IPS-NIHi7 (cell line): ENCODE measurements around the gene HAL.
"Not testable (repeated sequence)": the region's sequence is repeated elsewhere in the genome, so short reads cannot be mapped to it uniquely, and the experiment has no call there.

ENCODE experiments used
- DNase-seq: peaks from one replicate; pipeline ENCODE4 v3.0.0; 2012; ENCODE audit warnings: mixed read lengths; ENCODE audit errors: extremely low spot score

Gene HAL

GRCh38 chr12:95977764-95978305 is 18.3 kb downstream of the HAL start:
- DNase-seq = no peak

GRCh38 chr12:95976416-95976832 is 19.7 kb downstream of the HAL start:
- DNase-seq = no peak

GRCh38 chr12:95975491-95975890 is 20.7 kb downstream of the HAL start:
- DNase-seq = no peak

DNA sequence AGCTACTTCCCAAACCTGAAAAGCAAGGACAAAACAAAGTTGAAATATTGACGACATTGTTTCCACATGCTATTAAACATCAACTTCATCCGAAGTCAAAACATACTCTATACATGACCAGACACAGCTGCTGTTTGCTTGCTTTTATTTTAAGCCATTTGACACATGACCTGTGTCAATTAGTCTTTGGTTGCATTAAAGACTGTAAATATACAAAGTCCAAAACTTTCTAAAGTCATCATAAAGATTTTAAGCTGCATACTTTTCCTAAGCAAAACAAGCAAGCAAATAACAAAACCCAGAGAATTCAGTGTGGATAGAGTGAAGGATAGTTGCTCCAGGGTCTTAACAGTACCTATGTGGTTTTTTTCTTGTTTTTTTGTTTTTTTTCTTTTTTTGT is 21.8 kb downstream of the HAL start:
- DNase-seq = no peak

- DNase-seq = no peak
Measured at GRCh38 chr12:95972832-95973456, 23.2 kb downstream of the HAL start.

DNA sequence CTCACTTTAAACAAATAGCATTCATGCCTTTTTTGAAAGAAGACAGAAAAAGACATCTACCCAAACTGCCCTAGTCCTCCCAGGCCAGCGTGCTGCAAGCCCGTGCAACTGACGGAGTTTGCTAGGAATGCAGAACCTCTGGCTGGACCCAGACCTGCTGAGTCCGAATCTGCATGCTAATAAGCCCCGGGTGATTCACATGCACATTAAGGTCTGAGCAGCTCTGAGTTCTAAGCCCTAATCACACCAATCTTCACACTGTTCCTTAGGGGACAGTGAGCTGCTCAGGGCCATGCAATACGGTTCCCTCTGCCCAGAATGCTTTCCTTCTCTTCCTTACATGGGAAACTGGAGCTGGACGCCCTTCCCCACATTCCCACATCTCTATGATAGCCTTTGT is 25.2 kb downstream of the HAL start:
- peak; percentile 77 for DNase-seq

DNA sequence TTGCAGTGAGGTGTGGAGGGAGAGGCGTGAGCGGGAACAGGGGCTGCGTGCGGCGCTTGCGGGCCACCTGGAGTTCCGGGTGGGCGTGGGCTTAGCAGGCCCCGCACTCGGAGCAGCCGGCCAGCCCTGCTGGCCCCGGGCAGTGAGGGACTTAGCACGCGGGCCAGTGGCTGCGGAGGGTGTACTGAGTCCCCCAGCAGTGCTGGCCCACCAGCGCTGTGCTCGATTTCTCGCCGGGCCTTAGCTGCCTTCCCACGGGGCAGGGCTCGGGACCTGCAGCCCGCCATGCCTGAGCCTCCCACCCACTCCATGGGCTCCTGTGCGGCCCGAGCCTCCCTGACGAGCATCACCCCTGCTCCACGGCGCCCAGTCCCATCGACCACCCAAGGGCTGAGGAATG is 27.0 kb downstream of the HAL start:
- DNase-seq = not testable (repeated sequence)

DNA sequence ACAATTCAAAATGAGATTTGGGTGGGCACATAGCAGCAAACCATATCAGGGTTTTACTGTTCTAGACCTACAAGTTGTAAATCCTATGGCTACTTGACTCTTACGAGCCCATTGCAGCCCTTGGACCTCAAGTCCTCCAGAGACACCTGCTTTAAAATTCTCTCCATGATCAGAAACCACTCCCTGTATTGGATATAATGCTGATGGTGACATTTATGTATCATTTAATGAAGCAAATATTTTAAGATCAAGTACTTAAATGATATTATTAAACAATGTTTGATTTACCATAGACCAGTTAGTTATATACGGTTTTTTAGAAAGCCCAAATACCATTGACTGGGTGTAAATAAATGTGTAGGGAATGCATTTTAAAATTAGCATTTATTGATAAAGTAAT is 28.8 kb downstream of the HAL start:
- DNase-seq = no peak

GRCh38 chr12:95966287-95966870 is 29.8 kb downstream of the HAL start:
- no peak for DNase-seq

GRCh38 chr12:95963096-95963495 is 33.0 kb downstream of the HAL start:
- no peak for DNase-seq

- DNase-seq = no peak
Measured at GRCh38 chr12:95962222-95962621, 33.9 kb downstream of the HAL start.

DNA sequence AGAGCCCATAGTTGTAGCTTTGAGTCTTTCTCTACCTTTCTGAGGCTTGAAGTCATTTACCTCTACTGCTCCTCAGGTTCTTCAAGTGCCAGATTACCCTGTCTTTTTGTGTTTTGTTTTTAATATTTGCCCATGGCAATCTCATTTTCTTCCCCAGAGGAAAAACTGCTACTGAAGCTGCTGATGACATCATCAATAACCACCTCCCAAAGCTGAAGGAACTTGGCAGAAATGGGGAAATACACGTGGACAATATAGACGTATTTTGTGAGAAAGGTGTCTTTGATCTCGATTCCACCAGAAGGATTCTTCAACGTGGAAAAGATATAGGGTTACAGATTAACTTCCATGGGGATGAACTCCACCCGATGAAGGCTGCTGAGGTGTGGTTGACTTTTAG is 35.9 kb downstream of the HAL start:
- DNase-seq = no peak

DNA sequence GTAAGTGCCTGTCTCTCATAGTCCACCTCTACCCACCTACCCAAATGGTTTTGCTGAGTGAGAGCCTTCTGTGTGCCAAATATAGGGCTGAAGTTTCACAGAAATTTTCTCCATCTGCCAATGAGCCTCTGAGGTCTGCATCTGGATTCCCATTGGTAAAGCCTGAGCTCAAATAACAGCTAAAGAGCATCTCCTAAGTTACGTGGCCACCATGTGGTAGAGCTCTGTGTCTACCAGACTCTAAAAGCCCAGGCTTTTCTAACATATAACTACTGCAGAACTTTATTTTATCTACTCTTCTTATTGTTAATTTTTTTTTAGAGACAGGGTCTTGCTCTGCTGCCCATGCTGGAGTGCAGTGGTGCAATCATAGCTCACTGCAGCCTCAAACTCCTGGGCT is 37.0 kb downstream of the HAL start:
- peak; percentile 41 for DNase-seq

GRCh38 chr12:95956557-95957145 is 39.5 kb downstream of the HAL start:
- DNase-seq = peak; percentile 19

DNA sequence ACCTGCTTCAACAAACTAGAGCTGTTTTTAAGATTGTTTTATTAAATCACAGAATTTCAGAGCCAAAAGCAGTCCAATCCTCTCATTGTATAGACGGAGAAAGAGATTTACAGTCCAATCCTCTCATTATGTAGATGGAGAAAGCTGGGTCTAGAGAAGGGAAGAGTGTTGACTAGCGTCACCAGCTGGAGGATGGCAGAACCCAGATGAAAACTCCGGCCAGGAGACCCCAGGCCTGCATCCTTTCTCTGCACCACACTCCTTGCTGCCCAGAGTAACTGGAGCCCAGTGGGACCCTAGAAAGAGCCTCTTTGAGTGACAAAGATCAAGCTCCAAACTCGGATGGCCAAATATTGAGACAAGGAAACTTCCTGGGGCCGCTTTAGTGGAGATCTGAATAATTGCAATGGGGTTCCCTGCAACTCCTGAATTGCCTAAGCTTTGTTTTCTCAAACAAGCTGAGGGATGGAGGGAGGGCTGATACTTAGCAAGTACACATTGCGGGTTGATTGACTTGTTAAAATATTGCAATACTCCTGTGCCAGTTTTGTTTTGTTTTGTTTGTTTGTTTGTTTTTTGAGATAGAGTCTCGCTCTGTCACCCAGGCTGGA is 40.5 kb downstream of the HAL start:
- no peak for DNase-seq

DNA sequence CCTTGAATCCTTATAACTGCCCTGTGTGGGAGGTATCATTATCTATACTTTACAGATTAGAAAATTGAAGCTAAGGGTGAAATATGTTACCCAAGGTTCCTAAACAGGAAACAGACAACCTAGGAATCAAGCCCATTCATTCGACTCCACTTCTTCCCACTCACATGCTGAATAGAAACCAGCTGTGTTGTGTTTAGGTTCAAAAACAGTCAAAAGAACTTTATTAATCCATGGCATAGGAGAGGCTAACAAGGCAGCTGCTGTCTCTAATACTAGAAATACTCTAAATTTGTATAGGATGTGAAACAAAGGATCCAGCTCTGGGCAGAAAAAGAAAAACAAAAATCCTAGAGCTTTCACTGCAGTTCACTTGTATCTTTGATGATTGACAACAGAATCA is 43.1 kb downstream of the HAL start:
- DNase-seq = no peak

DNA sequence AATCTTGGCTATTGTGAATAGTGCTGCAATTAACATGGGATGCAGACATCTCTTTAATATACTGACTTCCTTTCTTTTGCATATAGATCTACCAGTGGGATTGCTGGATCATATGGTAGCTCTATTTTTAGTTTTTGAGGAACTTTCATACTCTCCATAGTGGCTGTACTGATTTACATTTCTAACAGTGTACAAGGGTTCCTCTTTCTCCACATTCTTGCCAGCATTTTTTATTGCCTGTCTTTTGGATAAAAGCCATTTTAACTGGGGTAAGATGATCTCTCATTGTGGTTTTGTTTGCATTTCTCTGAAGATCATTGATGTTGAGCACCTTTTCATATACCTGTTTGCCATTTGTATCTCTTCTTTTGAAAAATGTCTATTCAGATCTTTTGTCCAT is 44.6 kb downstream of the HAL start:
- no peak for DNase-seq

GRCh38 chr12:95949477-95950206 is 46.5 kb downstream of the HAL start:
- no peak for DNase-seq

- DNase-seq = no peak
Measured at GRCh38 chr12:95944108-95944704, 51.9 kb downstream of the HAL start.

- peak; percentile 74 for DNase-seq
Measured at GRCh38 chr12:95943330-95943842, 52.8 kb downstream of the HAL start, which contains the start of gene AMDHD1. TSS of gene AMDHD1 (plus strand) at chr12:95943331. CDS start at chr12:95943399, 68 bp downstream.
